Body of pancreas (tissue), 4 donors: ENCODE data around the gene COPE.

Source experiments
- CTCF ChIP-seq, 7 experiments: fragments of 450-650 bp in 4 of 7; fragments of 200-600 bp in 3 of 7; sonication (generic) in 3 of 7; IDR thresholded peaks; one replicate each; pipeline ENCODE4 v1.5.1; 2016 to 2019; ENCODE audit warnings: antibody characterized with exemption in 7 of 7
- POLR2A ChIP-seq, 3 donors: fragments of 450-650 bp; IDR thresholded peaks; one replicate each; pipeline ENCODE4 v1.6.1; 2016; ENCODE audit warnings: antibody characterized with exemption in 3 of 3, mild to moderate bottlenecking in 2 of 3

GRCh38 chr19:18933297-18933696 is 14.1 kb upstream of the COPE start:
- TF ChIP-seq POLR2A (IDR thresholded peaks at IDR 0.05): no peak
- no peak for TF ChIP-seq CTCF (IDR thresholded peaks at IDR 0.05)
